PC-3 (cell line): ENCODE results near the gene CD28. TPM values are rescaled to one million over a fixed set of nuclear protein-coding genes. Genes with fewer than 3 reads are reported as not detected.

Source experiments
- ATAC-seq: fragments of 200-7000 bp; cut with Tn5 transposase; 2 replicates; pipeline ENCODE4 v1.9.1; 2020; ENCODE audit warnings: mild to moderate bottlenecking, moderate library complexity
- BruUV-seq: library from RNA; stranded (reverse); fragments of 400-500 nt; replicated peaks from 2 replicates; lab custom pipeline; 2021; lab: Mats Ljungman, UMichigan
- CTCF ChIA-PET: fragments of 300-600 bp; sonication (Branson Sonifier 250); formaldehyde crosslinking; loops from one replicate; lab custom pipeline; 2022; ENCODE audit warnings: antibody characterized with exemption; lab: Charles Lee
- POLR2A ChIA-PET: fragments of 300-600 bp; sonication (Branson Sonifier 250); formaldehyde crosslinking; loops from one replicate; lab custom pipeline; 2022; ENCODE audit warnings: antibody characterized with exemption; ENCODE audit not compliant: unreplicated experiment; lab: Charles Lee
- DNase-seq: peaks from one replicate; pipeline ENCODE4 v3.0.0-alpha.2; 2015
- H2AFZ ChIP-seq: fragments of 300-600 bp; sonication (generic); 2 replicates; pipeline ENCODE4 v1.6.0; 2016; ENCODE audit warnings: antibody characterized with exemption, low read length
- H3F3A ChIP-seq: fragments of 300-600 bp; sonication (generic); one replicate; pipeline ENCODE4 v1.6.0; 2017; ENCODE audit warnings: antibody characterized with exemption, low read length, control low read depth, mild to moderate bottlenecking; ENCODE audit not compliant: unreplicated experiment
- H3K27ac ChIP-seq: fragments of 300-600 bp; sonication (generic); 2 replicates; pipeline ENCODE4 v1.5.1; 2016; ENCODE audit warnings: mild to moderate bottlenecking, low read length
- H3K27me3 ChIP-seq: fragments of 300-600 bp; sonication (generic); 2 replicates; pipeline ENCODE4 v1.6.1; 2016; ENCODE audit warnings: low read length, mixed read lengths
- H3K36me3 ChIP-seq: fragments of 300-600 bp; sonication (generic); 2 replicates; pipeline ENCODE4 v1.6.1; 2016; ENCODE audit warnings: low read depth, mixed run types, low read length, mixed read lengths
- H3K4me1 ChIP-seq: fragments of 300-600 bp; sonication (generic); 2 replicates; pipeline ENCODE4 v1.5.1; 2016; ENCODE audit warnings: low read length; ENCODE audit not compliant: insufficient read depth
- H3K4me2 ChIP-seq: fragments of 300-600 bp; sonication (generic); 2 replicates; pipeline ENCODE4 v1.6.0; 2016; ENCODE audit warnings: low read length
- H3K4me3 ChIP-seq: fragments of 300-600 bp; sonication (generic); 2 replicates; pipeline ENCODE4 v1.5.1; 2016; ENCODE audit warnings: mild to moderate bottlenecking, low read length, mixed read lengths
- H3K79me2 ChIP-seq: fragments of 300-600 bp; sonication (generic); 2 replicates; pipeline ENCODE4 v1.6.1; 2017; ENCODE audit warnings: low read length, mixed read lengths
- H3K9ac ChIP-seq: fragments of 300-600 bp; sonication (generic); 2 replicates; pipeline ENCODE4 v1.6.0; 2016; ENCODE audit warnings: mild to moderate bottlenecking, low read length
- H3K9me2 ChIP-seq: fragments of 300-600 bp; sonication (generic); replicated peaks from 2 replicates; pipeline ENCODE4 v1.6.1; 2016; ENCODE audit warnings: mixed run types, low read length, mixed read lengths
- H3K9me3 ChIP-seq: fragments of 300-600 bp; sonication (generic); 2 replicates; pipeline ENCODE4 v1.6.1; 2016; ENCODE audit warnings: low read length, mixed read lengths
- H4K20me1 ChIP-seq: fragments of 300-600 bp; sonication (generic); 2 replicates; pipeline ENCODE4 v1.6.1; 2016; ENCODE audit warnings: low read length, mixed read lengths
- CTCF ChIP-seq: fragments of 300-600 bp; sonication (generic); conservative IDR thresholded peaks from 2 replicates; pipeline ENCODE4 v1.5.1; 2017; ENCODE audit warnings: antibody characterized with exemption, low read depth, mild to moderate bottlenecking, low read length
- EZH2 ChIP-seq: fragments of 300-600 bp; sonication (generic); IDR thresholded peaks from one replicate; pipeline ENCODE4 v1.6.1; 2017; ENCODE audit warnings: antibody characterized with exemption, mild to moderate bottlenecking, low read length; ENCODE audit not compliant: unreplicated experiment
- EZH2phosphoT487 ChIP-seq: fragments of 300-600 bp; sonication (generic); IDR thresholded peaks from 2 replicates; pipeline ENCODE4 v1.6.1; 2018; ENCODE audit warnings: mild to moderate bottlenecking, antibody characterized with exemption, low read length, borderline replicate concordance
- intact Hi-C: fragments of 100-400 bp; cut with micrococcal nuclease; formaldehyde crosslinking; loops from 2 replicates; pipeline ENCODE4 v1.9.0; 2023
- total RNA-seq: library from RNA; depleted of rRNA; stranded (reverse); fragments of >200 nt; gene quantifications from 2 replicates; pipeline ENCODE4 v1.2.3, GENCODE V29; 2014

The CD28 gene
- total RNA-seq, 1 experiment from 2014 or later, result not detected

DNA sequence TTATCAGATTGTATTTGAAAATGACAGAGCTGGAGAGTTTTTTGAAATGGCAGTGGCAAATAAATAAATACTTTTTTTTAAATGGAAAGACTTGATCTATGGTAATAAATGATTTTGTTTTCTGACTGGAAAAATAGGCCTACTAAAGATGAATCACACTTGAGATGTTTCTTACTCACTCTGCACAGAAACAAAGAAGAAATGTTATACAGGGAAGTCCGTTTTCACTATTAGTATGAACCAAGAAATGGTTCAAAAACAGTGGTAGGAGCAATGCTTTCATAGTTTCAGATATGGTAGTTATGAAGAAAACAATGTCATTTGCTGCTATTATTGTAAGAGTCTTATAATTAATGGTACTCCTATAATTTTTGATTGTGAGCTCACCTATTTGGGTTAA is 30.9 kb downstream of the CD28 start:
- Histone ChIP-seq H3K9ac (no peak overlapping the region), H4K20me1 (no peaks in the 10 kb centered on the region), H3K9me3 (no peaks in the 10 kb centered on the region), H3K9me2 (no peaks in the 10 kb centered on the region), H3K79me2 (no peaks in the 10 kb centered on the region), H3K4me2 (no peak overlapping the region), H3F3A (no peaks in the 10 kb centered on the region), H3K27me3 (no peaks in the 10 kb centered on the region), H2AFZ (no peak overlapping the region), H3K36me3 (no peaks in the 10 kb centered on the region), H3K27ac (no peak overlapping the region), H3K4me1 (peaks cover 9% of the 10 kb centered on the region; the same call in 1 of the 2 replicates), H3K4me3 (no peak overlapping the region)
- BruUV-seq, result no TSS peak
- intact Hi-C loops, result no loop called here
- TF ChIP-seq EZH2phosphoT487 (no peak), CTCF (no peak), EZH2 (no peak)
- POLR2A ChIA-PET, result no interaction called here
- peak; percentile 45 for DNase-seq
- ATAC-seq, result peak; percentile 50
- CTCF ChIA-PET, result no interaction called here

- TF ChIP-seq EZH2 (no peak), EZH2phosphoT487 (no peak), CTCF (no peak)
- H3K4me2 ChIP-seq, result no peak overlapping the region
- DNase-seq, result no peak
- ATAC-seq, result no peak
- H3K79me2 ChIP-seq, result no peaks in the 10 kb centered on the region
- BruUV-seq, result no TSS peak
- no peaks in the 10 kb centered on the region for H3K36me3 ChIP-seq
- H3K4me3 ChIP-seq, result no peak overlapping the region
- no peak overlapping the region for H3K9ac ChIP-seq
- H3K4me1 ChIP-seq, result peaks cover 21% of the 10 kb centered on the region
- H3K9me2 ChIP-seq, result no peaks in the 10 kb centered on the region
- ChIA-PET POLR2A (no interaction called here), CTCF (no interaction called here)
- no peaks in the 10 kb centered on the region for H3F3A ChIP-seq
- H3K9me3 ChIP-seq, result no peaks in the 10 kb centered on the region
- H2AFZ ChIP-seq, result no peak overlapping the region
- H3K27me3 ChIP-seq, result no peaks in the 10 kb centered on the region
- intact Hi-C loops, result no loop called here
- no peak overlapping the region for H3K27ac ChIP-seq
- H4K20me1 ChIP-seq, result no peaks in the 10 kb centered on the region
Observed at GRCh38 chr2:203739351-203739750, 32.9 kb downstream of the CD28 start.

DNA sequence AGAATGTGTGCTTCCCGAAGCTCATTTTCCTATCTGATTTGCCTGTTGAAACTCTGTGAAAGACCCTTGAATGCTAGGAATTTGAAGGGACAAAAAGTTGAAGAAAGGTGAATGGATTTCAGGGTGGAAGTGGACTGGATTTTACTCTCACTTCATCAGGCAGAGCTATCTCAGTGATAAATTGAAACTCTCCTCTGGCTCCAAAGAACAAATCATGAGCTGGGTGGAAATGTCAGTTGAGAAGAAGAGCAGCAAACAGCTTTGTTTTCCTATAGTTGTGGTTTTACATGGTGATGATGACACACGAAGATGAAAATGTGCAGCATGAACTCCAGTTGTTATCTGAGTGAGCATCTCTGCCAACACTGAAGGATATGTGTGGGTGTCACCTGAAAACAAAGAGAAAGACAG is 34.4 kb downstream of the CD28 start:
- peaks cover 23% of the 10 kb centered on the region for H3K4me1 ChIP-seq
- no peak overlapping the region for H2AFZ ChIP-seq
- H3K27me3 ChIP-seq, result no peaks in the 10 kb centered on the region
- H3F3A ChIP-seq, result no peaks in the 10 kb centered on the region
- H3K4me2 ChIP-seq, result no peak overlapping the region
- BruUV-seq, result no TSS peak
- no peak for TF ChIP-seq CTCF
- no peak for TF ChIP-seq EZH2phosphoT487
- TF ChIP-seq EZH2, result no peak
- DNase-seq (no peak), ATAC-seq (no peak)
- H4K20me1 ChIP-seq, result no peaks in the 10 kb centered on the region
- no peaks in the 10 kb centered on the region for H3K79me2 ChIP-seq
- ChIA-PET POLR2A (no interaction called here), CTCF (no interaction called here)
- intact Hi-C loops, result no loop called here
- H3K27ac ChIP-seq, result no peak overlapping the region
- no peak overlapping the region for H3K4me3 ChIP-seq
- no peaks in the 10 kb centered on the region for H3K9me2 ChIP-seq
- H3K36me3 ChIP-seq, result no peaks in the 10 kb centered on the region
- no peaks in the 10 kb centered on the region for H3K9me3 ChIP-seq
- H3K9ac ChIP-seq, result no peak overlapping the region
